GM19372 (cell line): ENCODE results near the gene TMBIM1.
A peak's percentile ranks its signal among the peaks of the same experiment; 100 is the strongest.
"Not testable (repeated sequence)": the region's sequence is repeated elsewhere in the genome, so short reads cannot be mapped to it uniquely, and the experiment has no call there.

Experiments
- ATAC-seq: cut with Tn5 transposase; IDR thresholded peaks from one replicate; pipeline ENCODE4 v1.9.1; 2021; ENCODE audit warnings: mild to moderate bottlenecking, low read depth, moderate library complexity; ENCODE audit not compliant: unreplicated experiment

The TMBIM1 gene

GRCh38 chr2:218319813-218320365 is 27.6 kb upstream of the TMBIM1 start:
- ATAC-seq: no peak

GRCh38 chr2:218318241-218318640 is 25.9 kb upstream of the TMBIM1 start:
- no peak for ATAC-seq

GRCh38 chr2:218317835-218318234 is 25.5 kb upstream of the TMBIM1 start:
- no peak for ATAC-seq

- no peak for ATAC-seq
Measured at GRCh38 chr2:218317303-218317630, 25.0 kb upstream of the TMBIM1 start.

DNA sequence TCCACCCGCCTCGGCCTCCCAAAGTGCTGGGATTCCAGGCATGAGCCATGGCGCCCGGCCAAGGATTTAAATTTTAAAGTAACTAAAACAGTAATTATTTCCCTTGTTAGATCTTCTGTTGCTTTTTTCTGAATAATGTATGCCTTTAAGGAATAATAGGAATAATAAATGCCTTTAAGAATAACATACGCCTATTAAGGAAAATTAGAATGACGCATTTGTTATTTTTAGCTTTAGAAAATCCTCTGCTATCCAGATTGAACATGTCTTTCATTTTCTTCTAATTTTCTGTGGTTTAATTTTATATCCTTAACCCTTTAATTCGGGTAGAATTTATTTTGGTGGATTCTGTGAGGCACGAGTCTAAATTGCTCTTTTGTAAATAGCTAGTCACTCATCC is 23.1 kb upstream of the TMBIM1 start:
- no peak for ATAC-seq

DNA sequence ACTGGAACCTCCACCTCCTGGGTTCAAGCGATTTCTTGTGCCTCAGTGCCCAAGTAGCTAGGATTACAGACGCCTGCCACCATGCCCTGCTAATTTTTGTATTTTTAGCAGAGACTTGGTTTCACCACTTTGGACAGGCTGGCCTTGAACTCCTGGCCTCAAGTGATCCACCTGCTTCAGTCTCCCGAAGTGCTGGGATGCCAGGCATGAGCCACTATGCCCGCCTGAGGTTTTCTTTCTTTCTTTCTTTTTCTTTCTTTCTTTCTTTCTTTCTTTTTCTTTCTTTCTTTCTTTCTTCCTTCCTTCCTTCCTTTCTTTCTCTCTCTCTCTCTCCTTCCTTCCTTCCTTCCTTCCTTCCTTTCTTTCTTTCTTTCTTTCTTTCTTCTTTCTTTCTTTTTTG is 22.5 kb upstream of the TMBIM1 start:
- not testable (repeated sequence) for ATAC-seq

DNA sequence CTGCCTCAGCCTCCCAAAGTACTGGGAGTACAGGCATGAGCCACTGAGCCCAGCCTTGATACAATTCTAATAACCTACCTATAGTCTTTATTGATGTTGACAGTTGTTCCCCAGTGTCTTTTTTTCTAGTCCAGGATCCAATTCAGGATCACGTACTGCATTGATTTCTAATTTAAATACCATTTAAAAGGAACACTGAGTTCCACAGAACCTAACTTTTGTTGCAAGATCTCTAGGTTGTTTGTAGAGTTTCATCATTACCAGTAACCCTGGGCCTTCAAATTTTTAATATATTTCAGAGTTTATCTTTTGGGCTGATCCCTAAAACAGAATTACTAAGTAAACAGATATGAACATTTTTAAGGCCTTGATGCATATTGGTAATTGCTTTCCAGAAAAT is 21.1 kb upstream of the TMBIM1 start:
- ATAC-seq: no peak

DNA sequence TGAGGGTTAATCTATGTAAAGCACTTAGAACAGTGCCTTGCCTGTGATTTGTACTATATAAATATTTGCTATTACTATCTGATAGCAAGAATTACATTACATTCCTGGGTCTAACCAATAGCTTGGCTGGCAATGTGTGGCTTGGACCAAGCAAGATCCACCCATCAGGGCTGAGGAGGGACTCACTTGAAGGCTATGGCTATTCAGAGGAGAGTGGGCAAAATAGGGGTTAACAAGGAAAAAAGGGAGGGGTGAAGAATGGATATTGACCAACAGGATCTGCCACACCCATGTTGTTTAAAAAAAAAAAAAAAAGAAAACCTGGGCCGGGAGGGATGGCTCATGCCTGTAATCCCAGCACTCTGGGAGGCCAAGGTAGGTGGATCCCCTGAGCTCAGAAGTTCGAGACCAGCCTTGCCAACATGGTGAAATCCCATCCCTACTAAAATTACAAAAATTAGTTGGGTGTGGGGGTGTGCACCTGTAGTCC is 20.0 kb upstream of the TMBIM1 start:
- ATAC-seq: no peak

DNA sequence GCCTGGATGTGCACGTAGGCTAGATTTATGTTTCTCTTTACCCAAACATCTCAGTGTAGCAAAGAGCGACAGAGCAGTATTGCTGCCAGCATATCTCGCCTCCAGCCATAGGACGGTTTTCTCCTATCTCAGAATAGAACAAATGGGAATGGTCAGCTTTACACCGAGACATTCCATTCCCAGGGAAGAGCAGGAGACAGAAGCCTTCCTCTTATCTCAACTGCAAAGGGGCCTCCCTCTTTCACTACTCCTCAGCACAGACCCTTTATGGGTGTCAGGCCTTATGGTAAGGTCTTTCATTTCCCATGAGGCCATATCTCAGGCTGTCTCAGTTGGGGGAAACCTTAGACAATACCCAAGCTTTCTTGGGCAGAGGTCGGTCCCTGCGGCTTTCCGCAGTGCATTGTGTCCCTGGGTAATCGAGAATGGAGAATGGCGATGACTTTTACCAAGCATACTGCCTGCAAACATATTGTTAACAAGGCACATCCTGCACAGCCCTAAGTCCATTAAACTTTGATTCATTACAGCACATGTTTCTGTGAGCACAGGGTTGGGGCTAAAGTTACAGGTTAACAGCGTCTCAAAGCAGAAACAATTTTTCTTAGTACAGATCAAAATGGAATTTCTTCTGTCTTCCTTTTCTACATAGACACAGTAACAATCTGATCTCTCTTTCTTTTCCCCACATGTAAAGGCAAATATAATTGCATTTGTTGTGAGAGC is 19.4 kb upstream of the TMBIM1 start:
- not testable (repeated sequence) for ATAC-seq

GRCh38 chr2:218310853-218311540 is 18.7 kb upstream of the TMBIM1 start:
- no peak for ATAC-seq

GRCh38 chr2:218307415-218308090 is 15.2 kb upstream of the TMBIM1 start:
- ATAC-seq: no peak

DNA sequence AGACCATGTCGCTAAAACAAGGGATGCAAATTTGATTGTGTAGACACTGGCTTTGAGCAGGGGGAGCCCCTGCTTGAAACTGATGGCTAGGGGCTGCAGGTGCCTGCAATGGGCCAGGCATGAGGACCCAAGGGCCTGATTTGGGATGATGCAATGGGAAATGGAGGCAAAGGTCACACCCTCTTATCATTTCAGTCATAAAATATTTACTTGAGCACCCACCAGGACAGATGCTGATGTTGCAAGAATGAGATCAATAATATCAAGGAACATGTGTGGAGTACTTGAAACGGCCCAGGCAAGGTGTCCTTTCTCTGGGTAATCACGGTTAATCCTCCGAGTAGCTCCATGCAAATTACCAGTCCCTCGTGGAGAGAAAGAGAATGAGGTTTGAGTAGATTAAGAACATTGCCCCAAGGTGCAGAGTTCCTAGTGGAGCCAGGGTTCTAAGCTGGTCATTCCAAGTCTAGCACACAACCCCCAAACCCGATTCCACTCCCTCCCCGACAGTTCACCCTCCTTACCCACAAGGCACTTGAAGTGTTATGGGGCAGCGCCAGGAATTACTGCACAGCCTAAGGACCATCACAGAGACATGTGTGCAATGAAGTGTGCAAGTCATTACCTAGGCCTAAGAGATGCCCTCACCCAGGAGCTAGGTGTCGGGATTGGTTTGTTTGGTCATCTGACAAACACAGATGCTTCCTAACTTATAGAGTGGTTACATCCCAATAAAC is 14.0 kb upstream of the TMBIM1 start:
- ATAC-seq: no peak

DNA sequence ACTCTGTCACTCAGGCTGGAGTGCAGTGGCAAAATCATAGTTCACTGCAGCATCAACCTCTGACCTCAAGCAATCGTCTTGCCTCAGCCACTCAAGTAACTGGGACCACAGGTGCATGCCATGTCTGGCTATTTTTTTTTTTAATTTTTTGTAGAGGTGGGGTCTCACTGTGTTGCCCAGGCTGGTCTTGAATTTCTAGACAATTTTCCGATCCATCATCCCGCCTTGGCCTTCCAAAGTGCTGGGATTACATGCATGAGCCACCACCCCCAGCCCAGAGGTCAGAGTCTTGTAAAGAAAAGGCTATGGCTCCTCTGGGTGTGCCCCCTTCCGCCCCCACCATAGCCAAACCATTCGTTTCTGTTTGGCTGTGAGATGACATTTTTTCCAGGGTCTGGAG is 13.1 kb upstream of the TMBIM1 start:
- no peak for ATAC-seq

DNA sequence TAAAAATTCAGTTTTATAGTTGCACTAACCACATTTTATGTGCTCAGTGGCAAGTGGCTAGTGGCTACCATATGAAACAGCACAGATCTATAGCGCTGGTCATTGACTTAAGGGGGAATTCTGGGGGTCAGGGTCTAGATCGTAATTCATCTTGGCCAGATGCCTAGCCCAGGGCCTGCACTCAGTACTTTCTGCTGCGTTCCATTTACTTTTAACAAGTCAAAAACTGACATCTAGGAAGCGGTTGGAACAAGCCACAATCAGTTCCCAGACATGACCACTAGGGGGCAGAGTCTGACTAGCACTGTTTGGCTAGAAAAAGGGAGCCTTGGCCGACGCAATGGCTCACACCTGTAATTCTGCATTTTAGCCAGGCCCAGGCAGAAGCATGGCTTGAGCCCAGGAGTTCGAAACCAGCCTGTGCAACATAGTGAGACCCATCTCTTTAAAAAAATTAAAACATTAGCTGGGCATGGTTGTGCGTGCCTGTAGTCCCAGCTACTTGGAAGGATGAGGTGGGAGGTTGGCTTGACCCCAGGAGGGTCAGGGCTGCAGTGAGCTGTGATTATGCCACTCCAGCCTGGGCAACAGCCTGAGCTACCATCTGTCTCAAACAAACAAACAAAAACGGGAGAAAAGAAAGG is 9.0 kb upstream of the TMBIM1 start:
- peak; percentile 62 for ATAC-seq

DNA sequence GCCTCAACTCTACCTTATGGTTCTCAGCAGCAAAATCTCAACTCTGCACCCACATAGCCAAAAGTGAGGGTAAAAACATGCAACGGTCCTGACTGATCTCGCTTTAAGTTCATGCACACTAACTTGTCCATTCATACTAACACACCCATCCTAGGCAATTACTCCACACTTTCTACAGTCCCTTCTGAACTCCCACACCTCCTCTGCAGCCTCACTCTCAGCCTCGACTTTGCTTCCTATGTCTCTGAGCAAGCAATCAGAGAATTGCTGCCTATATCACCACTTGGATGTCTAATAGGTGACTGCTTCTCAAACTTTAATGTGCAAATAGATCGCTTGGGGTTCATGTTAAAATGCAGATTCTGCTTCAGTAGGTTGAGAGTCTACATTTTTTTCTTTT is 7.8 kb upstream of the TMBIM1 start:
- ATAC-seq: no peak

- no peak for ATAC-seq
Measured at GRCh38 chr2:218298314-218298875, 6.1 kb upstream of the TMBIM1 start.

DNA sequence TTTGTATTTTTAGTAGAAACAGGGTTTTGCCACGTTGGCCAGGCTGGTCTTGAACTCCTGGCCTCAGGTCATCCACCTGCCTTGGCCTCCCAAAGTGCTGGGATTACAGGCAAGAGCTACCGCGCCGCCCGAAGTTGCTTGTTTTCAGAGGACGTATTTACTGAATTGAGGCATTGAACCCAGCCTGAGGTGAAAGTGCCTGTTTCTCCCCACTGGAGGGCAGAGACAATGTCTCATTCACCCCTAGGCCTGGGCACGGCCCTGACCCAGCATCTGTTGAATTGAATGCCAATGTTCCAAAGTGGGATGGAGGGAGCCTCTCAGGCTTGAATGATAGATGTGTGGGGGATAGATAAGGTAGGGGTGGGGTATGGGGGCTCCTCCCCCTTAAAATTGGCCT is 4.5 kb upstream of the TMBIM1 start:
- no peak for ATAC-seq

DNA sequence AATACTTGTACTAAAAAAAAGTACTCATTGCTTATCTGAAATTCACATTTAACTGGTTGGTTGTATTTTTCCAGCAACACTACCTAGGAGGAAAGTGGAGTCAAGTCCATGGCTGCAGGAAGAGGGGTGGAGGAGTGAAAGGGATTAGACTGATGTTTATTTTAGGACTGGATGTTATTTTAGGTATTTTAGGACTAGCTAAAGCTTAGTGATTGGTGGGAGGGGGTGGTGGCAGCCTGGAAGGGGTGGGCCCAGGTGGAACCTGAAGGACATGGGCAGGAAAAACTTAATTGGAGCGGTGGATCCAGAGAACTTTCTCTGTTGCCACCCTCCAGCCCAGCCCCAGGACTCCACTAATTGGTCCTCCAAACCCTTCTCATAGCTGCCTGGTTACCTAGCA is 3.9 kb upstream of the TMBIM1 start:
- no peak for ATAC-seq

DNA sequence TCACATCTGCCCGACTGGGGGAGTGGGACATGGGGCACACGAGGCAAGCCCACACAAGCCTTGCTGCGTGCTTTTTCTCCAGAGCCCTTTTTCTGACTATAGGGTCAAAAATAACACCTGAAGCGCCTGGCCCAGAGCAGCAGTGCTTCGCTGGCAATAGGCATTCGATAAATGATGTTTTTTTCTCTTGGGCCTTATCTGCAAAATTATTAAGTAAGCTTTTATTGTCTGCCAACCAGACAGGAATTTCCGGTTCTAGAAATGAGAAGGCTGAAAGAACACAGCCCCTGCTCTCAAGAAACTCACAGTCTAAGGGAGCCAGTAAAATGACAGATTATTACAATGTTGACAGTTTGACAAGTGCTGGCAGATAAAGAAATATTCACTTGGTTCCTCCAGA is 2.7 kb upstream of the TMBIM1 start:
- ATAC-seq: no peak
